Epithelial cell of esophagus (primary cell): ENCODE measurements around the gene C4A.
"Not testable (repeated sequence)": the region's sequence is repeated elsewhere in the genome, so short reads cannot be mapped to it uniquely, and the experiment has no call there.

Experiments used
- DNase-seq: peaks from one replicate; pipeline ENCODE4 v3.0.0; 2010; ENCODE audit warnings: low read depth
- H3K4me3 ChIP-seq: 2 replicates; pipeline ENCODE4 v1.5.1; 2011; ENCODE audit warnings: mild to moderate bottlenecking, low read length, control low read depth

C4A gene

GRCh38 chr6:32002546-32003268 is 20.9 kb downstream of the C4A start:
- DNase-seq, H3K4me3 ChIP-seq: not testable (repeated sequence)

GRCh38 chr6:32003301-32003700 is 21.4 kb downstream of the C4A start:
- not testable (repeated sequence) for DNase-seq

GRCh38 chr6:32004393-32004792 is 22.5 kb downstream of the C4A start:
- H3K4me3 ChIP-seq, DNase-seq: not testable (repeated sequence)

More at GRCh38 chr6:32003301-32003700, 21.4 kb downstream of the C4A start:
- H3K4me3 ChIP-seq: not testable (repeated sequence)

GRCh38 chr6:32004864-32005537 is 23.1 kb downstream of the C4A start:
- DNase-seq, H3K4me3 ChIP-seq: not testable (repeated sequence)

GRCh38 chr6:32005538-32005880 is 23.7 kb downstream of the C4A start:
- H3K4me3 ChIP-seq, DNase-seq: not testable (repeated sequence)

GRCh38 chr6:32005991-32006529 is 24.2 kb downstream of the C4A start:
- not testable (repeated sequence) for H3K4me3 ChIP-seq, DNase-seq

- H3K4me3 ChIP-seq, DNase-seq: not testable (repeated sequence)
Observed at GRCh38 chr6:32007086-32007485, 25.2 kb downstream of the C4A start.

GRCh38 chr6:32008037-32008436 is 26.2 kb downstream of the C4A start:
- H3K4me3 ChIP-seq, DNase-seq: not testable (repeated sequence)

- DNase-seq, H3K4me3 ChIP-seq: not testable (repeated sequence)
Observed at GRCh38 chr6:32008616-32009015, 26.8 kb downstream of the C4A start.

- not testable (repeated sequence) for DNase-seq, H3K4me3 ChIP-seq
Observed at GRCh38 chr6:32009537-32009936, 27.7 kb downstream of the C4A start.

GRCh38 chr6:32010856-32011530 is 29.1 kb downstream of the C4A start:
- H3K4me3 ChIP-seq, DNase-seq: not testable (repeated sequence)

GRCh38 chr6:32012941-32013617 is 31.2 kb downstream of the C4A start:
- H3K4me3 ChIP-seq, DNase-seq: not testable (repeated sequence)

GRCh38 chr6:32013738-32014137 is 31.9 kb downstream of the C4A start:
- not testable (repeated sequence) for H3K4me3 ChIP-seq, DNase-seq

- H3K4me3 ChIP-seq, DNase-seq: not testable (repeated sequence)
Observed at GRCh38 chr6:32014547-32014946, 32.7 kb downstream of the C4A start, which contains the start of gene C4B. Gene C4B (plus strand): TSS chr6:32014795. CDS start chr6:32014846, 51 bp downstream.

GRCh38 chr6:32022100-32022499 is 40.2 kb downstream of the C4A start:
- not testable (repeated sequence) for DNase-seq, H3K4me3 ChIP-seq

GRCh38 chr6:32028631-32029030 is 46.8 kb downstream of the C4A start:
- not testable (repeated sequence) for DNase-seq, H3K4me3 ChIP-seq

GRCh38 chr6:32029553-32029952 is 47.7 kb downstream of the C4A start:
- H3K4me3 ChIP-seq, DNase-seq: not testable (repeated sequence)

- H3K4me3 ChIP-seq, DNase-seq: not testable (repeated sequence)
Observed at GRCh38 chr6:32035283-32036013, 53.6 kb downstream of the C4A start.

GRCh38 chr6:32037136-32037535 is 55.3 kb downstream of the C4A start:
- not testable (repeated sequence) for H3K4me3 ChIP-seq, DNase-seq
